GM18507 (cell line): ENCODE results near the gene ZNF487.
"Not testable (repeated sequence)": the region's sequence is repeated elsewhere in the genome, so short reads cannot be mapped to it uniquely, and the experiment has no call there.

Experiments
- DNase-seq: peaks from one replicate; pipeline ENCODE4 v3.0.0; 2011; ENCODE audit warnings: low read depth; ENCODE audit not compliant: insufficient read length; ENCODE audit errors: extremely low spot score
- FAIRE-seq: peaks from 2 replicates; lab custom pipeline; 2011; peaks lifted over from hg19 to GRCh38; lab: Jason Lieb, UNC

ZNF487 gene

DNA sequence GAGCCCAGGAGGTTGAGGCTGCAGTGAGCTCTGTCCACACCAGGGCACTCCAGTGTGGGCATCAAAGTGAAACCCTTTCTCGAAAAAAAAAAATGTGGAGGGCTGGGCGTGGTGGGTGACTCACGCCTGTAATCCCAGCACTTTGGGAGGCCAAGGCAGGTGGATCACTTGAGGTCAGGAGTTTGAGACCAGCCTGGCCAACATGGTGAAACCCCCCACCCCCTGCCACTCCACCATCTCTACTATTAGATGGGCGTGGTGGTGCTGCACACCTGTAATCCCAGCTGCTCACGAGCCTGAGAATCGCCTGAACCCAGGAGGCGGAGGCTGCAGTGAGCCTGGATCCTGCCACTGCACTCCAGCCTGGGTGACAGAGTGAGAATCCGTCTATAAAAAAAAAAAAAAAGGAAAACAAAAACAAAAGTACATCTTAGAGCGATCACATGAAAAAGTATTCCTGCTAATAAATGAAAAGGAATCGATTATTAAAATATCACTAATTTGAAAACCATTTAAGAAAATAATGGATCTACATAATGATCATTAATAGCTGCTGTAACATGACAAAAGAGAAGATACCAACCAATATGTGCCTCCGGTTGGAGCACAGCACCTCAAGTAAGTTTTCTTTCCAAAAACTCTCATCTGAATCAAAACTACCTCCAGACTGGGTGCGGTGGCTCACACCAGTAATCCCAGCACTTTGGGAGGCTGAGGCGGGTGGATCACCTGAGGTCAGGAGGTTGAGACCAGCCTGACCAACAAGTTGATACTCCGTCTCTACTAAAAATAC is 32.8 kb upstream of the ZNF487 start:
- FAIRE-seq: no peak
- DNase-seq: no peak

DNA sequence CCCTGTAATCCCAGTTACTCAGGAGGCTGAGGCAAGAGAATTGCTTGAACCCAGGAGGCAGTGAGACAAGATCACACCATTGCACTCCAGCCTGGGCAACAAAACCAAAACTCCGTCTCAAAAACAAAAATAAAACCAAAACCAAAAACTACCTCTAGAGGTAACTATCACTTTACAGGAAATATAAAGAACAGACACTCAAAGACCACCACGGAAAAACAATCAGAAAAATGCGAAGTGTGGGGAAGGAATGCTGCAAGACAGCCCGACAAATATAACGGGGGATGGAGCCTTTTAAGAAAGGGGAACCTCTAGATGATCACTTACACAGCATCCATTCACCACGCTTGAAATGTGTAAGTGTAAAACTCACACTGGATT is 32.2 kb upstream of the ZNF487 start:
- DNase-seq (no peak), FAIRE-seq (peak; percentile 71)

DNA sequence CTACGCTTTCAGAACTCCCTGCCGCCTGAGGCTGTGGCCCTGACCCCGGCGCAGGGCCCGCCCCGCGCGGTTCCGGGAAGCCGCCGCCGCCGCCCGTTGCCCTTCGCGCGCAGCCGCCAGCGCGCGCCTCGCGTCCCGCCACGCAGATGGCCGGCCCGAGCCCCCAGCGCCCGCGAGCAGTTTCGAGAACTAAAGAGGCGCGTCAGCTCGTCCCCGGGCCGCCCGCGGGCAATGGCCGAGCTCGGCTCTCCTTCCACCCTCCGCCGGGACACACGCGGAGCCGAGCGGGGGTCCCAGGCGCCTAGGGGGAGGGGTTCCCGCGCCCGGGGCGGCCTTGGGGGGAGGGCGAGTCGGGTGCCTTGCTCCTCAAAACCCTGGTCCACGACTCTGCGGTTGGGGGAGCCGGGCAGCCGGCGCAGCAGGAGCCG is 29.7 kb upstream of the ZNF487 start:
- no peak for FAIRE-seq
- no peak for DNase-seq

DNA sequence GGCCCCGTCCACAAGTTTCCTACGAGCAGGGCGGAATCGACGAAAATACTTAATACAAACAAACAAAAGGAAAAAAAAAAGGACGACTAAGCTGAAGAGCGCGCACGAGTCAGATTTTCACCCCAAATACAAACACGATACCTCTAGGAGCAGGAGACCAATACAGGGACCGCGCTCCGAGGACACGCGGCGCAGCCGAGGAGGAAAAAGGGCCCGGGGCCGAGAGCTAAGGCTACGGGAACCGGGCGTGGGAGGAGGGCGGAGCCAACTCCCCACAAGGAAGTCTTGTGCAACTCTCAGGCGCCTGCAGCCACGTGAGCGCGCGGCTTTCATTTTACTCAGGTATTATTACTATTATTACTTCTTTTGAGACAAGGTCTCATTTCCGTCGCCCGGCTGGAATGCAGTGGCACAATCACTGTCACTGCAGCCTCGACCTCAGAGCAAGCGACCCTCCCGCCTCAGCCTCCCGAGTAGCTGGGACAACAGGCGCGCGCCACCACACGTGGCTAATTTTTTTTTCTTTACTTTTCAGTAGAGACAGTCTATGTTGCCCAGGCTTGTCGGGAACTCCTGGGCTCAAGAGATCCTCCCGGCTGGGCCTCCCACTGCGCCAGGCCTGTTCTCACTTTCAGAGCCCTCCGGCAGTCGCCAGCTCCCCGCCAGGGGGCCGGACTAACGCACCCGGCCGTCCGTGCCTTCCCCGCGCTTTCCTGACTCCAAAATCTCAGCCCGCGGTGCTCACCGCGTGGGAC is 29.2 kb upstream of the ZNF487 start:
- FAIRE-seq (peak; percentile 92), DNase-seq (peak; percentile 77)

DNA sequence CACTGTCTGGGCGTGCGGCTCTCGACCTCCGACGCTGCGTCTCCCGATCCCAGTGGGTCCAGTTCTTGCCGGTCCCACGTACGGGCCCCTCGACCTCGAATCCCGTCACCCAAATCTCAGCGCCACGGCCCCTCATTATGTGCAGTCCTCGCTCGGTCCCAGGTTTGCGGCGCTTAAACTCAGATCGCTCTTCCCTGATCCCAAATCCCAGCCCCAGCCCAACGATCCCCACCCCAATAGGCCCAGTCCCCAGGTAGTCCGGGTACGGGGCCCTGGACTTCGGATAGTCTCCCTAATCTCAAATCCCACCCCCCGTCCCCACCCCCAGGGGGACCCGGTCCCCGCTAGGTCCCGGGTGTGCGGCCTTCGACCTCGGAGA is 28.6 kb upstream of the ZNF487 start:
- DNase-seq: no peak
- FAIRE-seq: no peak

DNA sequence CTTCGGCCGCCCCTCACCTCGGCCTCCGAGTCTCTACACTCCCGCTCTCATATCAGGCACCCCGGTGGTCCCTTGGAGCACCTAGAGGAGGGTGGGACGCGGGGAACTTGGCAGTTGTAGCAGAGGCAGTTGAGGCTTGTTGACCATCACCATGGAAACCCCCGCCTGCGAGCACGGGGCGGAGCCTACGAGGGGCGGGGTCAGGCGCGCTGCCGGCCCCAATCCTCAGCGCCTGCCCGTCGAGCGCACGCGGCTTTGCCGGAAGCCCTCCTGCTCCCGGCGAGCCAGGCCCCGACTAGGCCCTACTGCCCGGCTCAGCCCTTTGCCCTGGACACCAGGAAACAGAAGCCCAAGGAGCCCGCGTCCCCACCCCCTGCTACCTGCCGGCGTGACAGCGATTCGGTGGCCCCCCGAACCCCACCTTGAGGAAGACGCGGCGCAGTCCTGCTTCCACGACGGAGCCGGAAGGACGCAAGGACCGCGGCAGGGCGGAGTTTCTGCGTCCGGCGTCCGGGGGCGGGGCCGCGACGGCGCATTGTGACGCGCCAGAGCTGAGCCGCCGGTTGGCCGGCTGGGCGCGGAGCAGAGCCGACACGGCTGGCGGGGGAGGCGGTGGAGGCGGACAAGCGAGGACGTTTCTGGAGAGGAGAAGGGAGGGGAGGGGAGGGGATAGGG is 28.1 kb upstream of the ZNF487 start, which contains the start of gene HNRNPF:
Gene HNRNPF, minus strand, starts transcription at position 477 of the 675 bp plus-strand sequence. CDS start 21,302 bp downstream, outside the sequence.
- FAIRE-seq (peak; percentile 96), DNase-seq (peak; percentile 81)

DNA sequence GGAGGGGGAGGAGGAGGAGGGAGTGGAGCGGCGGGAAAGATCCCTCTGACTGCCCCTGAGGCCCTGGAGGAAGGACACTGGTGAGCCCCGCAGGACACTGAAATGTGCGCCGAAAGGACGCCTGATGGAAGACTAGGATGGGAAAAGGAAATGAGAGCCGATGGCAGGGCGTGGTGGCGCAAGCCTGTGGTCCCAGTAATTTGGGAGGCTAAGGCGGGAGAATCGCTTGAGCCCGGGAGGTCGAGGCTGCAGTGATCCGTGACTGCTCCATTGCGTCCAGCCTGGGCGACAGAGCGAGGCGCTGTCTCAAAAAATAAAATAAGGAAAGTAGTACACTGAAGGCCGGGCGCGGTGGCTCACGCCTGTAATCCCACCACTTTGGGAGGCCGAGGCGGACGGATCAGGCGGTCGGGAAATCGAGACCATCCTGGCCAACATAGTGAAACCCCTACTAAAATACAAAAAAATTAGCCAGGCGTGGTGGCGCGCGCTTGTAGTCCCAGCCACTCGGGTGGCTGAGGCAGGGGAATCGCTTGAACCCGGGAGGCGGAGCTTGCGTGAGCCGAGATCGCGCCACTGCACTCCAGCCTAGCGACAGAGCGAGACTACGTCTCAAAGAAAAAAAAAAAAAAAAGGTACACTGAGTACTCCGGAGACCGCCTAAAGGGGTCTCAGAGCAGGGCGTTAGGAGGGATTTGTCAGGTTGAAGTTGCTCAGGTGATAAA is 27.4 kb upstream of the ZNF487 start:
- DNase-seq (no peak), FAIRE-seq (peak; percentile 71)

DNA sequence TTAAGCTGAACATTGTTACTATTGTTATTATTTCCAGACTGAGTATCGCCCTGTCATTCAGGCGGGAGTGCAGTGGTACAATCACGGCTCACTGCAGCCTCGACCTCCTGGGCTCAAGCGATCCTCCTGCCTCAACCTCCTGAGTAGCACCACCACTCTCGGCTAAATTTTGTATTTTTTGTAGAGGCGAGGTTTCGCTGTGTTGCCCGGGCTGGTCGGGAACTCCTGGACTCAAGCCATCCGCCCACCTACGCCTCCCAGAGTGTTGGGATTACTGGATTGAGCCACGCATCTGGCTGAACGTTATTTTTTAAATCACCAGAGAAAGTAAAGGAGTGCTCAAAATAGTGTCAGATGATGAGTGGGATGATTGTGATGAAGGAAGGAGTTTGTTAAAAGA is 26.6 kb upstream of the ZNF487 start:
- FAIRE-seq (no peak), DNase-seq (no peak)

DNA sequence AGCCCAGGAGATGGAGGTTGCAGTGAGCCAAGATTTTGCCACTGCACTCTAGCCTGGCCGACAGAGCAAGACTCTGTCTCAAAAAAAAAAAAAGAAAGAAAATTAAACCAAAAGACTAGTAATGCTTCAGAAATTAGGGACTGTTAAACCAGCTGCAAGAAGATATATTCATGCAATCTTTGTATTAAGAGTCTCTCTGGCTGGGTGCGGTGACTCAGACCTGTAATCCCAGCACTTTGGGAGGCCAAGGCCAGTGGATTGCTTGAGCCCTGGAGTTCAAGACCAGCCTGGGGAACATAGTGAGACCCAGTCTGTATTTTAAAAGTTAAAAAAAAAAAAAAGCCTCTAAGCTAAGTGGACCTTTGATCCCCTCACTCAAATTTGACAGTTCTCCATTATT is 25.4 kb upstream of the ZNF487 start:
- DNase-seq (no peak), FAIRE-seq (no peak)

DNA sequence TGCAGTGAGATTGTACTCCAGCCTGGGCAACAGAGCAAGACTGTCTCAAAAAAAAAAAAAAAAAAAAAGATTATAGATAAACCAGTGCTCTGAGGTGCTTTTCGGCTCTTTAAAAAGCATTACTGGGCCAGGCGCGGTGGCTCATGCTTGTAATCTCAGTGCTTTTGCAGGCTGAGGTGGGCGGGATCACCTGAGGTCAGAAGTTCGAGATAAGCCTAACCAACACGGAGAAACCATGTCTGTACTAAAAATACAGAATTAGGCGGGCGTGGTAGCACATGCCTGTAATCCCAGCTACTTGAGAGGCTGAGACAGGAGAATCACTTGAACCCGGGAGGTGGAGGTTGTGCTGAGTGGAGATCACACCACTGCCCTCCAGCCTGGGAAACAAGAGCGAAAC is 21.4 kb upstream of the ZNF487 start:
- DNase-seq (no peak), FAIRE-seq (no peak)

DNA sequence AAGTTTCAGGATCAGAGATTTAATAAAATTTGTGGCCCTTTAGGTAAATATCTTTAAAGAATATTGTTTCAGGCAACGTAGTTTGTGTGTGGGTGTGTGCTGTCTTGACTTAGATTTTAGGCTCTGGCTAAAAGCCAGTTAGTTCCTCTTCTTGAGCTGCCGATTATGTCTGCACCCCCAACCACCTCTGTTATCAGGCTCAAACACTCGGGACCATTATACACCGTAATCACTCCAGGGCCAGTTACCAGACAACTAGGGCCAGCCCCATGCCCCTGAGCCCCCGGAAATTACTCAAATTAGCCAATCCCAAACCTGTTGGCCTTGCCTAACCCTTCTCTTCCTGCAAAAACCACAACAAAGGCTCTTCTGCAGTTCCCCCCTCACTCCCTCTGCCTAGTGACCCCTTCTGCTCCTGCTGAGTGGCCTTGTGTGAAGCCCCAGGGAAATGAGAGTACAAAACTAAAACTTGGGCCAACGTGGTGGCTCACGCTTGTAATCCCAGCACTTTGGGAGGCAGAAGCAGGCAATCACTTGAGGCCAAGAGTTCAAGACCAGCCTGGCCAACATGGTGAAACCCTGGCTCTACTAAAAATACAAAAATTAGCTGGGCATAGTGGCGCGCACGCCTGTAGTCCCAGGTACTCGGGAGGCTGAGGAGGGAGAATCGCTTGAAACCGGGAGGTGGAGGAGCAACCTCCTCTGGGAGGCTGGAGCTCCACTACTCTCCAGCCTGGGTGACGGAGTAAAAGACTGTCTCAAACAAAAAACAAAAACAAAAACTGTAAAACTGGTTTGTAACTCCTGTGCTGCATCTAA is 18.8 kb upstream of the ZNF487 start:
- FAIRE-seq: peak; percentile 90

DNA sequence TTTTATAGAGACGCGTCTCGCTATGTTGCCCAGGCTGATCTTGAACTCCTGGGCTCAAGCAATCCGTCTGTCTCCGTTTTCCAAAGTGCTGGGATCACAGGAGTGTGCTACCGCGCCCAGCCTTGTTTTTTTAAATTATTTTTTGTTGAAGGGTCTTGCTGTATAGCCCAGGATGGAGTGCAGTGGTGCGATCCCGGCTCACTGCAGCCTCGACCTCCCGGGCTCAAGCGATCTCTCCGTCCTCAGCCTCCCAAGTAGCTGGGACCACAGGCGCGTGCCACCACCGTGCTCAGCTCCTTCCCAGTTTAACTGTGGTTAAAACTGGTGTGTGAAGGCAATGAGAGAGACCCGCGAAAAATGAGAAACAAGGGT is 16.9 kb upstream of the ZNF487 start:
- FAIRE-seq (no peak), DNase-seq (no peak)

More for the DNA sequence above, 18.8 kb upstream of the ZNF487 start:
- no peak for DNase-seq

DNA sequence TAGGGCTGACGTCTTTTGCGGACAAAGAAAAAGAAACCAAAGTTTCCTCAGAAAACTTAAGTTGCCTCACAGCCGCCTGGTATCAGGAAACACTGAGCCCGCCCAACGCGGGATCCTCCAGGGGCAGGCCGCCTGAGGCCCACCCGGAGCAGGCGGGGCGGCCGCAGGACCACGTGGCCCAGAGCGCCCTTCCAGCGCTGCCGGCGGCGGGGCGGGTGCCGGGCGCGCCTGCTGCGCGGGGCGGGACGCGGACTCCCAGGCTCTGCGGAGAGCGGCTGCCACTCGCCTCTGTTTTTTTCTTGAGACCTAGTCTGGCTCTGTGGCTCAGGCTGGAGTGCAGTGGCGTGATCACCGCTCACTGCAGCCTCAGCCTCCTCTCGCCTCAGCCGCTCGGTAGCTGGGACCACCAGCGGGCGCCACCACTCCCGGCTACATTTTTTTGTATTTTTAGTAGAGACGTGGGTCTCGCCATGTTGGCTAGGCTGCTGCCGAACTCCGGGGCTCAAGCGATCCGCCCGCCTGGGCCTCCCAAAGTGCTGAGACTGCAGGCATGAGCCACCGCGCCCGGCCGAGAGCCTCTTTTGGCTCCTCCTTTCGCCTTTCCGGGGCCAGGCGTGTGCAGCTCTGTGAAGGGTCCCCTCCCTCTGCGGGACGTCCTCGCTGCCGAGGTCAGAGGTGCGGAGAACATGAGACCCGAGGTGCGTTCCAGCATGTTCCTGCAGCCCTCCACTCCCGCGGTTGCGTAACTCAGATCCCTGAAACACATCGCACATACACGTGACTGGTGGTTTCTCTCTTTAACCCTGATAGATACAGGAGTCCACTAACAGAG is 16.3 kb upstream of the ZNF487 start:
- DNase-seq: no peak
- FAIRE-seq: peak; percentile 78

DNA sequence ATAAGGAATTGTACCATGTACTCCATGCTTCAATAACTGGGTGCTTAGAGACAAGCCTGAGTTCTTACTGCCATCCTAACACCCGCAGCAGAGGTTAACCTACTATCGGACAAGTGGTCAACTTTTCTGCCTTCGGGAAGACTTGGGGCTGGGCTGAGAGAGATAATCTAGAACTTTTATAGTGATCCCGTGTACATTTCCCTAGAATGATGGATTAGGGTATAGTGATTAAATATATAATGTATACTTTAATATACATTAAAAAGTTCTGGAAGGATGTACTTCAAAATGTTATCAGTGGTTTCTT is 15.8 kb upstream of the ZNF487 start:
- FAIRE-seq: no peak

DNA sequence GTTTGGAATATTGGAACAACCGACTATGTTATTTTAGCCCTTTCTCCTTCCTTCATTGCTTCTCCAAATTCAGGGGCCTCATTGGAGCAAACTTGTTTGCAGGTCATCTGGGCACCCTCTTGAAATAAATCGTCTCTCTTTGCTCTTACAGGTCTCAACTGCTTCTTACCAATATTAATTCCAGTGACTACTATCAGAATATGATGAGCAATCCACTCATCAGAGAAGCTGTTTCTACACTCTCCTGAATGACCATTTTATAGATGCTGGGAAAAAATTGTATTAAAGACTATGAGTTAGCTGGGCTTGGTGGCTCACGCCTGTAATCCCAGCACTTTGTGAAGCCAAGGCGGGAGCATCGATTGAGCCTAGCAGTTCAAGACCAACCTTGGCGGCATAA is 15.4 kb upstream of the ZNF487 start:
- no peak for FAIRE-seq
- no peak for DNase-seq

More for the DNA sequence above, 15.8 kb upstream of the ZNF487 start:
- DNase-seq: no peak

DNA sequence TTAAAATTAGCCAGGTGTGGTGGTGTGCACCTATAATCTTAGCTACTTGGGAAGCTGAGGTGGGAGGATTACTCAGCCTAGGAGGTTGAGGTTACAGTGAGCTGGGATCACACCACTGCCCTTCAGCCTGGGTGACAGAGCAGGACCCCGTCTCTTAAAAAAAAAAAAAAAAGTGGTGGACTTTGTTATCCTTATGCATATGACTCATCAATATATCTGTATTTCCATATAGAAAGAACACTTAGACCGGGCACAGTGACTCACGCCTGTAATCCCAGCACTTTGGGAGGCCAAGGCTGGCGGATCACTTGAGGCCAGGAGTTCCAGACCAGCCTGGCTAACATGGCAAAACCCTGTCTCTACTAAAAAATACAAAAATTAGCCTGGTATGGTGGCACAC is 15.0 kb upstream of the ZNF487 start:
- not testable (repeated sequence) for FAIRE-seq, DNase-seq

DNA sequence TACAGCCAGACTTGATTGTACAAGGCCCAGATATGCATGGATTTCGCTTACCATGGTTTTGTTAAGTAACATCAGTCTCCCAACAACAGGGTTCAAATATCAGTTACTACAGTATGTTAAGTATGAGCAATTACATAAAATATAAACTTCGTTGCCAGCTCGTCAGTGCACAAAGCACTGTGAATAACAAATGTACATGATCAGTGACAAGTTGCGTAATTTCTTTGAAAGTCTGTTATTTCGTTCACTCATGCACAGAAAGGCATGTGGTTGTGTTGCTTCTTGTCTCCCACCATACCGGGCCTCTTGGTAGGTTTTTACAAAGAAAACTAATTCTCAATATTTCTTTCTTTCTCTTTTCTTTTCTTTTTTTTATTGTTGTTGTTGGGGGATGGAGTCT is 12.5 kb upstream of the ZNF487 start:
- DNase-seq: no peak
- no peak for FAIRE-seq

DNA sequence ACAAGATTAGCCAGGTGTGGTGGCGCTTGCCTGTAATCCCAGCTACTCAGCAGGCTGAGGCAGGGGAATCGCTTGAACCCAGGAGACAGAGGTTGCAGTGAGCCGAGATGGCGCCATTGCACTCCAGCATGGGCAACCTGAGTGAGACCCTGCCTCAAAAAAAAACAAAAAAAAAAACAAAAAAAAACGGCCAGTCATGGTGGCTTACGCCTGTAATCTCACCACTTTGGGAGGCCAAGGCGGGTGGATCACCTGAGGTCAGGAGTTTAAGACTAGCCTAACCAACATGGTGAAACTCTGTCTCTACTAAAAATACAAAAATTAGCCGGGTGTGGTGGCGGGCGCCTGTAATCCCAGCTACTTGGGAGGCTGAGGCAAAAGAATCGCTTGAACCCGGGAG is 10.4 kb upstream of the ZNF487 start:
- DNase-seq, FAIRE-seq: not testable (repeated sequence)
